GM12801 (cell line): ENCODE results near the gene SELENOO.

Experiments
- TF ChIP-seq, protein P1 (sequence below): IDR thresholded peaks from one replicate; pipeline ENCODE4 v1.5.1; 2011; ENCODE audit warnings: control low read depth; ENCODE audit not compliant: insufficient read length; ENCODE audit errors: extremely low read depth

SELENOO gene

DNA sequence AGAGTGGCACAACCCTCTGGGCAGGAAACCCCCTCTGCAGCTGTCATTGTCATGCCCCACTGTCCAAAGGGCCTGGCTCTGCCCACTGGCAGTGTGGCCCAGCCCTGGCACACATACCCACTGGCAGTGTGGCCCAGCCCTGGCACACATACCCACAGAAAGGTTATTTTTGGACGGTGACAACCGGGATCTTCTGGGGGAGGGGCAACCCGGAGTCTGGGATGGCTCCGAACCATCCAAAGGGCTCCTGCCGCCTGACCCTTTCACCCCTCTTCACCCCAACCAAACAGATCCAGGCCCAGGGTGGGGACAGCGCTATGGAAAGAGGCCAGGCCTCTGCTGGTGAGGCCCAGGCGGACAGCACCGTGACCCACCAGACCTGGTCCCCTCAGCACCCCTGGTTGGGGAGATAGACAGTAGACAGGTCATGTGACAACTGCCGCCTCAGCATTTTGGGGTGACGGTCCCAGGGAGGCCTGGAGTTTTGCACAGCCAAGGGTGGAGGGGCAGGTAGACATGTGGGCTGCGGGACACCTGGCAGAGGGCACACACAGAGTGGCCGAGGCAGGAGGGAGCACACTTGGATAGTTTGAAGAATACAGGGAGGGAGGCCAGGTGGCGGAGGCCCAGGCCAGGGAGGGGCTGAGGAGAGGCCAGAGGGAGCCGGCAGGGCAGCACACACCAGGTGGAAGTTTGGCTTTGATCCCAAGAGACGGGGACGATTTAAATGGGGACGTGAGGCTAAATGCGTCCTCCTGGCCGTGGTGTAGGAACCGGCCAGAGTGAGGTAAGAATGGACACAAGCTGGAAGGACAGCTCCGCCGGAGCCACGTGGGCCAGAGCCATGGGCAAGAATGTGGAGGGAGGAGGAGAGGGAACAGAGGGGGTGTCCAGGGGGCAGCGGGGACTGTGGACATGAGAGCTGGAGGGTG is 57.8 kb downstream of the SELENOO start:
- TF ChIP-seq, protein P1, sequence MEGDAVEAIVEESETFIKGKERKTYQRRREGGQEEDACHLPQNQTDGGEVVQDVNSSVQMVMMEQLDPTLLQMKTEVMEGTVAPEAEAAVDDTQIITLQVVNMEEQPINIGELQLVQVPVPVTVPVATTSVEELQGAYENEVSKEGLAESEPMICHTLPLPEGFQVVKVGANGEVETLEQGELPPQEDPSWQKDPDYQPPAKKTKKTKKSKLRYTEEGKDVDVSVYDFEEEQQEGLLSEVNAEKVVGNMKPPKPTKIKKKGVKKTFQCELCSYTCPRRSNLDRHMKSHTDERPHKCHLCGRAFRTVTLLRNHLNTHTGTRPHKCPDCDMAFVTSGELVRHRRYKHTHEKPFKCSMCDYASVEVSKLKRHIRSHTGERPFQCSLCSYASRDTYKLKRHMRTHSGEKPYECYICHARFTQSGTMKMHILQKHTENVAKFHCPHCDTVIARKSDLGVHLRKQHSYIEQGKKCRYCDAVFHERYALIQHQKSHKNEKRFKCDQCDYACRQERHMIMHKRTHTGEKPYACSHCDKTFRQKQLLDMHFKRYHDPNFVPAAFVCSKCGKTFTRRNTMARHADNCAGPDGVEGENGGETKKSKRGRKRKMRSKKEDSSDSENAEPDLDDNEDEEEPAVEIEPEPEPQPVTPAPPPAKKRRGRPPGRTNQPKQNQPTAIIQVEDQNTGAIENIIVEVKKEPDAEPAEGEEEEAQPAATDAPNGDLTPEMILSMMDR: no peak

DNA sequence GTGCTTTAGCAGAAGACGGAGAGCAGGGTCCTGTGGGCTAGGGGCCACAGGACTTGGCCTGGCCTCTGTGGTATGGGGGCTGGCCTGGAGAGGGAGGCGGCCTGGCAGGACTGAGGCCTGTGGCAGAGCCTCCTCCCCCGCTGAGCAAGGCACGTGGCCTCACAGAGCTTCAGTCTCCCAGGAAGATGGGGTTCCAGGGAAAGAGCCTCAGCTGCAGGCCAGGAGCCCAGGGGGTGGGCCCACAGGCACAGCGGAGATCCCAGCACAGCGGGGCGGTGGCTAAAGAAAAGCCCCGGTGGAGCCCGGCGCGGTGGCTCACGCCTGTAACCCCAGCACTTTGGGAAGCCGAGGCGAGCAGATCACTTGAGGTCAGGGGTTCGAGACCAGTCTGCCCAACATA is 58.5 kb downstream of the SELENOO start:
- TF ChIP-seq, protein P1: no peak

DNA sequence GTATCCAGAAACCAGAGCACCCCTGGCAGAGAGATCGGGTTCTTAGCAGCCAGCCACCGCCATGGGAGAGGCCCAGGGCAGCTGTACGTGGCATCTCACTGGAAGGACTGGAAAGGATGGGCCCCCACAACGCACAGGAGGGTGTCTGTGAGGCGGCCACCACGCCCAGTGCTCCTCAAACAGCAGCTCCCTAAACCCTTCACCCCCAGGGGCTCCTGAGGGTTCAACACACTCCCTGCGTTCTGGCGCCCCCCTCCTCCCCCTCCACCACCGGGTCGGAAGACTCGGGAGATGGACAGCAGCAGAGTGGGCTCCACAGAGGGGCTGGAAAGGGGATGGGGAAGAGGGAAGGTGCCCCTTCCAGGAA is 59.6 kb downstream of the SELENOO start:
- TF ChIP-seq, protein P1: no peak

DNA sequence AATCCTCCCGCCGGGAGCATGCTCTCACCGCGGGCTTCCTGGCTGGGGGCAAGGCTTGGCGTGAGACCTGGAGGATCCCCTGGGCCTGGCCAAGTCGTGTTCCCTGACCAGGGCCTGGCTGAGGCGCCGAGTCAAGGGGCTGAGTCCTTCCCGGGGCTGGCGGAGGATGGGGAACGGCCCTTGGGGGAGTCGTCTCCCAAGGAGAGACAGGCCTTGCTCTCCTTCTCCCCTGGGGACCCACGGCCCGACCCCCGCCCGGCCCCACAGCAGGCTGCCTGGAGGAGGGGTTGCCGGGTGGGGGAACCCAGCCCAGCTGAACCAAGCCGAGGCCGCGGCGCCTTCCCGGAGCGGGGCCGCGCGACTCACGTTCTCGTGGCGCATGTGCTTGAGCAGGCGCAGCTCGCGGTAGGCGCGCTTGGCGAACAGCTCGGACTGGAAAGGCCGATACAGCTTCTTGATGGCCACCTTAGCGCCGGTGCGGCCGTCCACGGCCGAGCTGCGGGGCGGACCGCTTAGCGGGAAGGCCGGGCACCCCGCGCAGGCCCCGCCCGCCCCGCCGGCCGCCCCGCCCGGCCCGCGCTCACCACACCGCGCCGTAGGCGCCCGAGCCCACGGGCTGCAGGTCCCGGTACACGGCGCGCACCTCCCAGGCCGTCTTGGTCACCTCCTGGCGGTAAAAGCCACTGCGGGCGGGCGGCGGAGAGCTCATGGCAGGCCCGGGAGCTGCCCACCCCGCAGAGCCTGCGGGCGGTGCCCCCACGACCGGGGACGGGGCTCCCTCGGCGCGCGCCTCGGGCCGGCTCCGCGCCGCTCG is 60.2 kb downstream of the SELENOO start:
- TF ChIP-seq, protein P1: no peak

DNA sequence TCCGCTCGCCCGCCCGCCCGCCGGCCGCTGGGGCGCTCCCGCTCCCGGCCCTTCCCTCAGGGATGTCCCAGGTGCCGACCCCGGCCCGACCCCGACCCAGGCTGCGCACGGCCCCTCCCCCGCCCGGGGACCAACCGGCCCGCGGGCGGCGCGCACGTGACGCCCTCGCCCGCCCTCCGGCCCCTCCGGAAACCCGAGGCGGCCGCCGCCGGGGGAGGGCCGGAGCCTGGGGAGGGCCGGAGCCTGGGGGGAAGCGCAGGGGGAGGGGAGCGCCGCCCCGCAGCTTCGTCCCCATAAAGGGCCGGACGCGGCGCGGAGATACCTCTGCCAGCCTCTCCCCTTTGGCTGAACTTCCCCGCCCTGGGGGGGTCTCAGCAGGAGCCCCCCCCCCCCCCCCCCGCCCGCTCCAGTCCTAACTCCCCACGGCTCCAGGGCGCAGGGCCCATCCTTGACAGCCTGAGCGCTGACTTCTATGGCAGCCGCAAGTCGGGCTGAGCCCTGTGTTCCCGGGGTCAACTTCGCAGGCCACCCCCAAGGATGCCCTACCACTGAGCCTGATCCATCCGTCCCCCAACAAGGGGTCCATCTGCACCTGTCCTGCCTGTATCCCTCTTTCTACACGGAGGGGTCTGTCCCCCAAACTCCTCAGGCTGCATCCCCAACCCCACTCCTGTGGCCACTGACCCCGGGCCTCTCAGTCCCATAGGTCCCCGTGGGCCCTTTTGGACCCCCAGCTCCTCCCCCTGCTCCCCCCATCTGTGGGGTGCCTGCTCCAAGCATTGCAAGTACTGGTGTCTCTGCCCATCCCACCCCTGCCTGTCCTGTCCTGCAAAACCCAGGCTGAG is 61.0 kb downstream of the SELENOO start, which contains the start of gene MAPK12:
TSS of gene MAPK12 (minus strand) at position 69 of the 845 bp plus-strand sequence. CDS start 174 bp downstream, outside the sequence.
- TF ChIP-seq, protein P1: no peak

DNA sequence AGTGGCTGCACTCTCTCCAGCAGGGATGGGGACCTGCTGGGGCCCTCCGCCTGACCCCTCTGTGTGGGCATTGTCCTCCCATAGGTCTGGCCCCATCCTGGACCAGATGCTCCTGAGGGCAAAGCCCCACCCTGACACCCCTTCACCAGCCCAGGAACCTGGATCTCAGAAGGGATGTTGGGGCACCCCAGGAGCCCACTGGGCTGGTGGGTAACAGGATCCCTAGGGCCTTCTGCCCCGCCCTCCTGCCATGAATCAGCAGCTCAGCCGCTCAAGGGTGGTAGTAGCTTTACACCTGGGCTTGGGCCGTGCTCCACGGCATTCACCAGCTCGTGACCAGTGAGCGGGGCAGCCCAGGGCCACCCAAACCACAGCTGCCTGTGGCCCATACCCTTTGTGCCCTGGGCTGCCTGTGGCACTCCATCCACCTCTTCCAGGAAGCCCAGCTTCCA is 61.7 kb downstream of the SELENOO start:
- TF ChIP-seq, protein P1: no peak
